ENCODE data around the gene DOCK9.

GRCh38 chr13:98803921-98804320 is 173.9 kb downstream of the DOCK9 start:
- TF ChIP-seq CTCF (conservative IDR thresholded peaks at IDR 0.05 in 1 of 2, IDR thresholded peaks at IDR 0.05 in 1 of 2; ENCODE audit: low read depth in 1 of 2, low read length in 2 of 2) (no peak), EZH2 (IDR thresholded peaks at IDR 0.05; ENCODE audit: low read length, missing control alignments) (no peak)
